H9 (cell line): ENCODE results near the gene TNNT1. TPM values are rescaled to one million over a fixed set of nuclear protein-coding genes. Genes with fewer than 3 reads are reported as not detected.

ENCODE experiments used
- DNase-seq: peaks from one replicate; pipeline ENCODE4 v3.0.0-alpha.2; 2017
- H2AFZ ChIP-seq: one replicate; pipeline ENCODE4 v1.6.1; 2013; ENCODE audit warnings: mild to moderate bottlenecking, low read length, control low read depth, moderate library complexity
- H2AK5ac ChIP-seq: 2 replicates; pipeline ENCODE4 v1.6.1; 2013; ENCODE audit warnings: low read length, control low read depth, mixed read lengths; ENCODE audit not compliant: insufficient read length
- H2BK120ac ChIP-seq: one replicate; pipeline ENCODE4 v1.6.1; 2013; ENCODE audit warnings: low read depth, mild to moderate bottlenecking, low read length, control low read depth, inconsistent platforms; ENCODE audit not compliant: poor library complexity, severe bottlenecking
- H2BK12ac ChIP-seq: 2 replicates; pipeline ENCODE4 v1.6.1; 2013; ENCODE audit warnings: low read length, control low read depth, mixed read lengths, low read depth; ENCODE audit not compliant: insufficient read length
- H2BK15ac ChIP-seq: 2 replicates; pipeline ENCODE4 v1.6.1; 2013; ENCODE audit warnings: low read depth, low read length, control low read depth
- H2BK20ac ChIP-seq: one replicate; pipeline ENCODE4 v1.6.1; 2013; ENCODE audit warnings: low read depth, mild to moderate bottlenecking, low read length, control low read depth, inconsistent platforms; ENCODE audit not compliant: poor library complexity, severe bottlenecking
- H2BK5ac ChIP-seq: 2 replicates; pipeline ENCODE4 v1.6.1; 2013; ENCODE audit warnings: low read length, control low read depth, mixed read lengths; ENCODE audit not compliant: insufficient read length
- H3K14ac ChIP-seq: 2 replicates; pipeline ENCODE4 v1.6.1; 2013; ENCODE audit warnings: low read length, control low read depth; ENCODE audit not compliant: insufficient read depth
- H3K18ac ChIP-seq: 2 replicates; pipeline ENCODE4 v1.6.1; 2013; ENCODE audit warnings: low read depth, mild to moderate bottlenecking, mixed read lengths, low read length, control low read depth; ENCODE audit not compliant: insufficient read length
- H3K23ac ChIP-seq: 2 replicates; pipeline ENCODE4 v1.6.1; 2013; ENCODE audit warnings: low read length, control low read depth, mixed read lengths, low read depth; ENCODE audit not compliant: insufficient read length
- H3K23me2 ChIP-seq: 2 replicates; pipeline ENCODE4 v1.6.1; 2013; ENCODE audit warnings: low read depth, mild to moderate bottlenecking, mixed read lengths, low read length, control low read depth; ENCODE audit not compliant: insufficient read length, poor library complexity, severe bottlenecking
- H3K27ac ChIP-seq: 2 replicates; pipeline ENCODE4 v1.5.1; 2013; ENCODE audit warnings: low read length, control low read depth, mixed read lengths, low read depth; ENCODE audit not compliant: insufficient read length
- H3K27me3 ChIP-seq: 2 replicates; pipeline ENCODE4 v1.6.1; 2013; ENCODE audit warnings: low read length, control low read depth, inconsistent platforms; ENCODE audit not compliant: insufficient read depth
- H3K4ac ChIP-seq: 2 replicates; pipeline ENCODE4 v1.6.1; 2013; ENCODE audit warnings: low read depth, mild to moderate bottlenecking, control low read depth, inconsistent platforms, low read length, moderate library complexity
- H3K4me1 ChIP-seq: 2 replicates; pipeline ENCODE4 v1.6.1; 2013; ENCODE audit warnings: low read length, control low read depth, inconsistent platforms; ENCODE audit not compliant: insufficient read depth
- H3K4me2 ChIP-seq: 2 replicates; pipeline ENCODE4 v1.6.1; 2013; ENCODE audit warnings: low read length, control low read depth, mixed read lengths; ENCODE audit not compliant: insufficient read length, insufficient read depth
- H3K56ac ChIP-seq: 2 replicates; pipeline ENCODE4 v1.6.1; 2013; ENCODE audit warnings: low read depth, mild to moderate bottlenecking, mixed read lengths, low read length, control low read depth; ENCODE audit not compliant: insufficient read length
- H3K79me1 ChIP-seq: 2 replicates; pipeline ENCODE4 v1.6.1; 2013; ENCODE audit warnings: low read depth, mild to moderate bottlenecking, moderate library complexity, low read length, control low read depth, inconsistent platforms; ENCODE audit not compliant: insufficient read depth, poor library complexity, severe bottlenecking
- H3K79me2 ChIP-seq: 2 replicates; pipeline ENCODE4 v1.6.1; 2013; ENCODE audit warnings: low read length, control low read depth, inconsistent platforms; ENCODE audit not compliant: insufficient read depth
- H3K9ac ChIP-seq: 2 replicates; pipeline ENCODE4 v1.6.1; 2013; ENCODE audit warnings: low read length, control low read depth, mixed read lengths; ENCODE audit not compliant: insufficient read length; ENCODE audit errors: extremely low read depth
- H3K9me3 ChIP-seq: one replicate; pipeline ENCODE4 v1.6.1; 2013; ENCODE audit warnings: low read depth, low read length, inconsistent platforms; ENCODE audit not compliant: control insufficient read depth
- H3T11ph ChIP-seq: one replicate; pipeline ENCODE4 v1.6.1; 2013; ENCODE audit warnings: mild to moderate bottlenecking, low read length, control low read depth, inconsistent platforms
- H4K20me1 ChIP-seq: one replicate; pipeline ENCODE4 v1.6.1; 2013; ENCODE audit not compliant: control insufficient read depth, insufficient read length, insufficient read depth
- H4K5ac ChIP-seq: 2 replicates; pipeline ENCODE4 v1.6.1; 2013; ENCODE audit warnings: low read depth, mild to moderate bottlenecking, mixed read lengths, low read length, control low read depth; ENCODE audit not compliant: insufficient read length
- H4K8ac ChIP-seq: replicated peaks from 2 replicates; pipeline ENCODE4 v1.6.1; 2013; ENCODE audit warnings: low read length, control low read depth, mixed read lengths, low read depth; ENCODE audit not compliant: insufficient read length
- H4K91ac ChIP-seq: 2 replicates; pipeline ENCODE4 v1.6.1; 2013; ENCODE audit warnings: low read depth, mild to moderate bottlenecking, moderate library complexity, mixed read lengths, low read length, control low read depth; ENCODE audit not compliant: insufficient read length
- H3K27ac Mint-ChIP-seq, 3 experiments: 2 replicates in 2 of 3; 3 replicates in 1 of 3; pipeline ENCODE4 v1.8.0; 2020 to 2021; ENCODE audit warnings: mixed read lengths in 3 of 3, mild to moderate bottlenecking in 1 of 3, moderate library complexity in 1 of 3
- H3K27me3 Mint-ChIP-seq: 2 replicates; pipeline ENCODE4 v1.8.0; 2021; ENCODE audit warnings: low read depth, mild to moderate bottlenecking, moderate library complexity, mixed read lengths
- H3K36me3 Mint-ChIP-seq, 3 experiments: 2 replicates in 2 of 3; 3 replicates in 1 of 3; pipeline ENCODE4 v1.8.0; 2020 to 2021; ENCODE audit warnings: low read depth in 3 of 3, mixed read lengths in 3 of 3; ENCODE audit not compliant: insufficient read depth in 1 of 3
- H3K4me1 Mint-ChIP-seq, 2 experiments: 2 replicates each; pipeline ENCODE4 v1.8.0; 2020; ENCODE audit warnings: mixed read lengths in 2 of 2
- H3K4me3 Mint-ChIP-seq, 2 experiments: 2 replicates in 1 of 2; 3 replicates in 1 of 2; pipeline ENCODE4 v1.8.0; 2020 to 2021; ENCODE audit warnings: mild to moderate bottlenecking in 2 of 2, mixed read lengths in 2 of 2, moderate library complexity in 1 of 2
- H3K9me3 Mint-ChIP-seq, 2 experiments: 2 replicates in 1 of 2; 3 replicates in 1 of 2; pipeline ENCODE4 v1.8.0; 2020; ENCODE audit warnings: mild to moderate bottlenecking in 2 of 2, mixed read lengths in 2 of 2, moderate library complexity in 1 of 2
- CTCF ChIP-seq: fragments of 200-600 bp; sonication (generic); conservative IDR thresholded peaks from 3 replicates; pipeline ENCODE4 v1.8.0; 2021; ENCODE audit warnings: antibody characterized with exemption, mild to moderate bottlenecking
- WGBS: extraction: QIAGEN DNeasy Blood & Tissue Kit; methylation state at CpG from one replicate; pipeline ENCODE4 v1.1.7; 2013; ENCODE audit warnings: missing lambda C conversion rate, low lambda C conversion rate, mixed read lengths; ENCODE audit not compliant: insufficient read length; ENCODE audit errors: extremely low coverage; 5-methylcytosine and 5-hydroxymethylcytosine counted together
- total RNA-seq: library from RNA; stranded (reverse); gene quantifications from 2 replicates; pipeline ENCODE4 v1.2.1, GENCODE V29; 2021

TNNT1 gene
- total RNA-seq, 1 experiment from 2014 or later, result 127 TPM

- Histone ChIP-seq H3K27ac (no peak within 1 kb of the TSS), H3K9me3 (no peaks in the 10 kb centered on the region), H3K18ac (peak within 1 kb of the TSS; percentile 78), H3K27me3 (peaks cover 11% of the 10 kb centered on the region; the same call in 1 of the 2 replicates), H2AK5ac (no peak within 1 kb of the TSS), H2BK5ac (no peak within 1 kb of the TSS), H4K8ac (no peak within 1 kb of the TSS), H3K4ac (no peak within 1 kb of the TSS), H3K14ac (0 out of 2 replicates have a peak within 1 kb of the TSS, but pooled peaks have one; percentile 25), H2BK12ac (no peak within 1 kb of the TSS), H4K20me1 (no peaks in the 10 kb centered on the region), H2BK15ac (no peak within 1 kb of the TSS), H3K23ac (no peak within 1 kb of the TSS), H3T11ph (no peak within 1 kb of the TSS), H3K79me1 (no peaks in the 10 kb centered on the region), H2BK20ac (no peak within 1 kb of the TSS), H2AFZ (no peak within 1 kb of the TSS), H3K9ac (no peak within 1 kb of the TSS), H3K79me2 (no peaks in the 10 kb centered on the region), H3K56ac (no peak within 1 kb of the TSS), H3K23me2 (peaks cover 10% of the 10 kb centered on the region), H3K4me2 (peak within 1 kb of the TSS; percentile 60), H2BK120ac (no peak within 1 kb of the TSS), H4K5ac (no peak within 1 kb of the TSS), H4K91ac (no peak within 1 kb of the TSS), H3K4me1 (peaks cover 2% of the 10 kb centered on the region; the same call in 1 of the 2 replicates)
- peak within 1 kb of the TSS; percentile 67 to 87 for H3K4me3 Mint-ChIP-seq
- WGBS, result no CpG with 5 or more reads among the region's 68 CpGs
- peak; percentile 69 for DNase-seq
- H3K36me3 Mint-ChIP-seq, result no peaks in the 10 kb centered on the region; a peak in 1 of 7 replicates
- H3K27me3 Mint-ChIP-seq, result peaks cover 77% of the 10 kb centered on the region
- H3K9me3 Mint-ChIP-seq, result peaks cover 2 to 3% of the 10 kb centered on the region in 2 experiments; a peak in 4 of 5 replicates
- no peak for TF ChIP-seq CTCF
- H3K4me1 Mint-ChIP-seq, result peaks cover 21 to 34% of the 10 kb centered on the region in 2 experiments
- H3K27ac Mint-ChIP-seq, result peak within 1 kb of the TSS in 1 of 3 experiments; percentile 88; a peak in 3 of 7 replicates
These were observed 30.8 kb upstream of the TNNT1 start, which contains the start of gene SYT5 for GRCh38 chr19:55179606-55180484. Gene SYT5, minus strand, starts transcription at chr19:55180289. Its CDS starts 1,248 bp downstream, at chr19:55179041.
